HepG2 (cell line): ENCODE data around the gene LAMA5. TPM values are rescaled to one million over a fixed set of nuclear protein-coding genes. Genes with fewer than 3 reads are reported as not detected.

Source experiments
- ARHGAP35 ChIP-seq: sonication (generic); formaldehyde crosslinking; IDR thresholded peaks from 2 replicates; pipeline ENCODE4 v1.9.0; 2022; ENCODE audit warnings: mild to moderate bottlenecking, inconsistent platforms, moderate library complexity, missing genetic modification reagents, borderline replicate concordance
- CCAR2 ChIP-seq: fragments of 200-400 bp; formaldehyde crosslinking; optimal IDR thresholded peaks from 2 replicates; pipeline ENCODE3; 2018; ENCODE audit warnings: low read depth, mild to moderate bottlenecking, low read length, moderate library complexity
- CEBPB ChIP-seq: IDR thresholded peaks from 2 replicates; pipeline ENCODE4 v1.6.1; 2011; ENCODE audit warnings: low read depth, low read length, improper control_type of control experiment, borderline replicate concordance
- GFI1 ChIP-seq: sonication (generic); formaldehyde crosslinking; IDR thresholded peaks from 2 replicates; pipeline ENCODE4 v1.5.0; 2020; ENCODE audit warnings: missing genetic modification reagents, mild to moderate bottlenecking, borderline replicate concordance
- HOXA5 ChIP-seq: sonication (generic); formaldehyde crosslinking; IDR thresholded peaks from 2 replicates; pipeline ENCODE4 v1.4.0; 2020; ENCODE audit warnings: missing genetic modification reagents
- IKZF1 ChIP-seq: fragments of 450-650 bp; IDR thresholded peaks from 2 replicates; pipeline ENCODE4 v1.7.1; 2016
- NBN ChIP-seq: fragments of 450-650 bp; conservative IDR thresholded peaks from 2 replicates; pipeline ENCODE4 v1.6.1; 2017
- NFIC ChIP-seq: IDR thresholded peaks from 2 replicates; pipeline ENCODE4 v1.6.1; 2012; ENCODE audit warnings: mild to moderate bottlenecking, low read length, inconsistent platforms
- NFKB2 ChIP-seq: sonication (generic); formaldehyde crosslinking; IDR thresholded peaks from 2 replicates; pipeline ENCODE4 v1.4.0; 2020; ENCODE audit warnings: missing genetic modification reagents, borderline replicate concordance
- PHF5A ChIP-seq: IDR thresholded peaks from one replicate; pipeline ENCODE4 v1.6.1; 2018; ENCODE audit warnings: low read depth, missing genetic modification reagents; ENCODE audit not compliant: unreplicated experiment
- RARA ChIP-seq: IDR thresholded peaks from 2 replicates; pipeline ENCODE4 v1.6.1; 2016; ENCODE audit warnings: missing genetic modification reagents, missing compliant biosample characterization
- SNAI1 ChIP-seq: sonication (generic); formaldehyde crosslinking; IDR thresholded peaks from 2 replicates; pipeline ENCODE4 v1.5.0; 2020; ENCODE audit warnings: mild to moderate bottlenecking, missing genetic modification reagents, borderline replicate concordance
- TOE1 ChIP-seq: sonication (generic); formaldehyde crosslinking; IDR thresholded peaks from 2 replicates; pipeline ENCODE4 v1.4.0; 2020; ENCODE audit warnings: mild to moderate bottlenecking, missing genetic modification reagents
- ZEB1 ChIP-seq: IDR thresholded peaks from 2 replicates; pipeline ENCODE4 v1.6.1; 2012; ENCODE audit warnings: mild to moderate bottlenecking, low read depth, inconsistent platforms; ENCODE audit not compliant: insufficient replicate concordance
- ZNF224 ChIP-seq: sonication (generic); formaldehyde crosslinking; IDR thresholded peaks from 2 replicates; pipeline ENCODE4 v1.5.0; 2020; ENCODE audit warnings: mild to moderate bottlenecking, missing genetic modification reagents
- ZNF232 ChIP-seq: sonication (generic); formaldehyde crosslinking; IDR thresholded peaks from 2 replicates; pipeline ENCODE4 v1.4.0; 2020; ENCODE audit warnings: missing genetic modification reagents, borderline replicate concordance
- ZNF274 ChIP-seq: sonication (generic); formaldehyde crosslinking; IDR thresholded peaks from 2 replicates; pipeline ENCODE4 v1.5.1; 2020; ENCODE audit warnings: mild to moderate bottlenecking, missing genetic modification reagents
- ZNF3 ChIP-seq: IDR thresholded peaks from 2 replicates; pipeline ENCODE4 v1.7.0; 2017; ENCODE audit warnings: inconsistent platforms
- ZNF652 ChIP-seq: IDR thresholded peaks from 2 replicates; pipeline ENCODE4 v1.6.1; 2016; ENCODE audit warnings: low read depth, borderline replicate concordance
- polyA plus RNA-seq, 8 experiments: library from polyadenylated mRNA; depleted of rRNA in 3 of 8; stranded (reverse) in 7 of 8; unstranded in 1 of 8; fragments of >200 nt; fragmentation: Illumina TruSeq in 4 of 8; extraction: Trizol in 4 of 8; gene quantifications; 2 replicates each; pipeline versions ENCODE4 v1.2.1 to v1.2.3, GENCODE V29; 2011 to 2016; ENCODE audit warnings: low read depth in 4 of 8, missing spikeins in 1 of 8, mixed read lengths in 1 of 8; ENCODE audit not compliant: insufficient read depth in 1 of 8
- total RNA-seq, 5 experiments: library from RNA; depleted of rRNA; stranded (reverse); fragments of >200 nt; fragmentation: Illumina TruSeq; extraction: Trizol; gene quantifications; 2 replicates each; pipeline ENCODE4 v1.2.3, GENCODE V29; 2016; ENCODE audit warnings: low read depth in 1 of 5
- TF ChIP-seq, protein P1 (sequence below): sonication (generic); formaldehyde crosslinking; IDR thresholded peaks from 2 replicates; pipeline ENCODE4 v1.5.1; 2020; ENCODE audit warnings: mild to moderate bottlenecking, moderate library complexity, missing genetic modification reagents
- TF ChIP-seq, protein P2 (sequence below): sonication (generic); formaldehyde crosslinking; IDR thresholded peaks from 2 replicates; pipeline ENCODE4 v1.4.0; 2020; ENCODE audit warnings: mild to moderate bottlenecking, missing genetic modification reagents
- TF ChIP-seq, protein P3 (sequence below): sonication (generic); formaldehyde crosslinking; IDR thresholded peaks from 2 replicates; pipeline ENCODE4 v1.8.1; 2023; ENCODE audit warnings: mild to moderate bottlenecking, missing genetic modification reagents
- TF ChIP-seq, protein P4 (sequence below): sonication (generic); formaldehyde crosslinking; IDR thresholded peaks from 2 replicates; pipeline ENCODE4 v1.4.0; 2020; ENCODE audit warnings: mild to moderate bottlenecking, missing genetic modification reagents

The LAMA5 gene
- total and polyA plus RNA-seq, 2 of the 13 experiments (the other 11 are each of a cell fraction or from before 2014, with no cell fraction given) = 21.0 to 44.7 TPM

DNA sequence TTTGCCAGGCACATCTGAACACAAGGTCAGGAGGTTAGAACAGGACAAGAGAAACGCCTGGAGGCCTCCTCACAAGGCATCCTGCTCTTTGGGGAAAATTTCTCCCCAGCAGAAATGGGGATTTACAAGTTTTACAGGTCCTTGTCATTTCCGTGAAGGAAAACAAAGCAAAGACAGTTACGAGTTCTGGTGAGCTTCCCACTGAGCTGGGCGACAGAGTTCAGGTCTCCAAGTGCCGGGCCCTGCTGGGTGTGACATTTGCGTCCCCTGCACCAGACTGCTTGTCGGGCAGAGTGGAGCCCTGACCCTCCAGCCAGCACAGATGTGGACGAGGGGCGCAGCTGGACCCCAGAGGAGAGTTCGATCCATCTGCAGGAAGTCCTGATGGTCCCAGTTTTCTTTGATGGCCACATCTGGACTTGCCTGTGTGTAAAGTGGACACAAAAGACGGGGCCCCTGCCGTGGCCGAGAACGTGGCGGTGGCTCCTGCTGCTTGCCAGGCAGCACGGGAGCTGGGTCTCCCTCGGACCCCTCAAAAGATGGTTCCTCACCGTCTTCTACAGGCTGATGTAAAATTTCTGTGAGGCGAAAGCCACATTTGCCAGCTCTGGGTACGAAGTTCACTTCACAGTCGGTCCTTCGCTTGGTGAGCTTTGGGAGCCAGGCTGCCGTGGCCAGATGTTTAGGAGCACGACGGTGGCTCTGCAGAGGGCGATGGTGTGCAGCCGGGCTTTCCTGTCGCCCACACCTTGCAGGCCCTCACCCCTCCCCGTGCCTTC lies 69.5 kb downstream of the LAMA5 start (continued):
- TF ChIP-seq, protein P1, sequence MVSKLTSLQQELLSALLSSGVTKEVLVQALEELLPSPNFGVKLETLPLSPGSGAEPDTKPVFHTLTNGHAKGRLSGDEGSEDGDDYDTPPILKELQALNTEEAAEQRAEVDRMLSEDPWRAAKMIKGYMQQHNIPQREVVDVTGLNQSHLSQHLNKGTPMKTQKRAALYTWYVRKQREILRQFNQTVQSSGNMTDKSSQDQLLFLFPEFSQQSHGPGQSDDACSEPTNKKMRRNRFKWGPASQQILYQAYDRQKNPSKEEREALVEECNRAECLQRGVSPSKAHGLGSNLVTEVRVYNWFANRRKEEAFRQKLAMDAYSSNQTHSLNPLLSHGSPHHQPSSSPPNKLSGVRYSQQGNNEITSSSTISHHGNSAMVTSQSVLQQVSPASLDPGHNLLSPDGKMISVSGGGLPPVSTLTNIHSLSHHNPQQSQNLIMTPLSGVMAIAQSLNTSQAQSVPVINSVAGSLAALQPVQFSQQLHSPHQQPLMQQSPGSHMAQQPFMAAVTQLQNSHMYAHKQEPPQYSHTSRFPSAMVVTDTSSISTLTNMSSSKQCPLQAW (CRISPR knock-in tag) = no peak
- no peak for TF ChIP-seq ZEB1
- no peak for TF ChIP-seq IKZF1
- TF ChIP-seq CCAR2 = no peak
- no peak for TF ChIP-seq ZNF3
- no peak for TF ChIP-seq ZNF274 (CRISPR knock-in tag)
- peak; percentile 69; the same call in 1 of the 2 replicates for TF ChIP-seq NFKB2 (CRISPR knock-in tag)
- TF ChIP-seq, protein P2, sequence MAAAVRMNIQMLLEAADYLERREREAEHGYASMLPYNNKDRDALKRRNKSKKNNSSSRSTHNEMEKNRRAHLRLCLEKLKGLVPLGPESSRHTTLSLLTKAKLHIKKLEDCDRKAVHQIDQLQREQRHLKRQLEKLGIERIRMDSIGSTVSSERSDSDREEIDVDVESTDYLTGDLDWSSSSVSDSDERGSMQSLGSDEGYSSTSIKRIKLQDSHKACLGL (CRISPR knock-in tag) = no peak
- TF ChIP-seq TOE1 = no peak
- TF ChIP-seq CEBPB = no peak
- TF ChIP-seq NBN = no peak
- TF ChIP-seq ZNF232 (CRISPR knock-in tag) = 0 out of 2 replicates have a peak, but pooled peaks have one; percentile 59
- no peak for TF ChIP-seq ZNF652 (CRISPR knock-in tag)
- TF ChIP-seq ZNF224 (CRISPR knock-in tag) = no peak
- TF ChIP-seq GFI1 (CRISPR knock-in tag) = no peak
- no peak for TF ChIP-seq PHF5A (CRISPR knock-in tag)
- TF ChIP-seq RARA (CRISPR knock-in tag) = no peak
- TF ChIP-seq, protein P3, sequence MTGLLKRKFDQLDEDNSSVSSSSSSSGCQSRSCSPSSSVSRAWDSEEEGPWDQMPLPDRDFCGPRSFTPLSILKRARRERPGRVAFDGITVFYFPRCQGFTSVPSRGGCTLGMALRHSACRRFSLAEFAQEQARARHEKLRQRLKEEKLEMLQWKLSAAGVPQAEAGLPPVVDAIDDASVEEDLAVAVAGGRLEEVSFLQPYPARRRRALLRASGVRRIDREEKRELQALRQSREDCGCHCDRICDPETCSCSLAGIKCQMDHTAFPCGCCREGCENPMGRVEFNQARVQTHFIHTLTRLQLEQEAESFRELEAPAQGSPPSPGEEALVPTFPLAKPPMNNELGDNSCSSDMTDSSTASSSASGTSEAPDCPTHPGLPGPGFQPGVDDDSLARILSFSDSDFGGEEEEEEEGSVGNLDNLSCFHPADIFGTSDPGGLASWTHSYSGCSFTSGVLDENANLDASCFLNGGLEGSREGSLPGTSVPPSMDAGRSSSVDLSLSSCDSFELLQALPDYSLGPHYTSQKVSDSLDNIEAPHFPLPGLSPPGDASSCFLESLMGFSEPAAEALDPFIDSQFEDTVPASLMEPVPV (CRISPR knock-in tag) = no peak
- no peak for TF ChIP-seq ARHGAP35 (CRISPR knock-in tag)
- TF ChIP-seq, protein P4, sequence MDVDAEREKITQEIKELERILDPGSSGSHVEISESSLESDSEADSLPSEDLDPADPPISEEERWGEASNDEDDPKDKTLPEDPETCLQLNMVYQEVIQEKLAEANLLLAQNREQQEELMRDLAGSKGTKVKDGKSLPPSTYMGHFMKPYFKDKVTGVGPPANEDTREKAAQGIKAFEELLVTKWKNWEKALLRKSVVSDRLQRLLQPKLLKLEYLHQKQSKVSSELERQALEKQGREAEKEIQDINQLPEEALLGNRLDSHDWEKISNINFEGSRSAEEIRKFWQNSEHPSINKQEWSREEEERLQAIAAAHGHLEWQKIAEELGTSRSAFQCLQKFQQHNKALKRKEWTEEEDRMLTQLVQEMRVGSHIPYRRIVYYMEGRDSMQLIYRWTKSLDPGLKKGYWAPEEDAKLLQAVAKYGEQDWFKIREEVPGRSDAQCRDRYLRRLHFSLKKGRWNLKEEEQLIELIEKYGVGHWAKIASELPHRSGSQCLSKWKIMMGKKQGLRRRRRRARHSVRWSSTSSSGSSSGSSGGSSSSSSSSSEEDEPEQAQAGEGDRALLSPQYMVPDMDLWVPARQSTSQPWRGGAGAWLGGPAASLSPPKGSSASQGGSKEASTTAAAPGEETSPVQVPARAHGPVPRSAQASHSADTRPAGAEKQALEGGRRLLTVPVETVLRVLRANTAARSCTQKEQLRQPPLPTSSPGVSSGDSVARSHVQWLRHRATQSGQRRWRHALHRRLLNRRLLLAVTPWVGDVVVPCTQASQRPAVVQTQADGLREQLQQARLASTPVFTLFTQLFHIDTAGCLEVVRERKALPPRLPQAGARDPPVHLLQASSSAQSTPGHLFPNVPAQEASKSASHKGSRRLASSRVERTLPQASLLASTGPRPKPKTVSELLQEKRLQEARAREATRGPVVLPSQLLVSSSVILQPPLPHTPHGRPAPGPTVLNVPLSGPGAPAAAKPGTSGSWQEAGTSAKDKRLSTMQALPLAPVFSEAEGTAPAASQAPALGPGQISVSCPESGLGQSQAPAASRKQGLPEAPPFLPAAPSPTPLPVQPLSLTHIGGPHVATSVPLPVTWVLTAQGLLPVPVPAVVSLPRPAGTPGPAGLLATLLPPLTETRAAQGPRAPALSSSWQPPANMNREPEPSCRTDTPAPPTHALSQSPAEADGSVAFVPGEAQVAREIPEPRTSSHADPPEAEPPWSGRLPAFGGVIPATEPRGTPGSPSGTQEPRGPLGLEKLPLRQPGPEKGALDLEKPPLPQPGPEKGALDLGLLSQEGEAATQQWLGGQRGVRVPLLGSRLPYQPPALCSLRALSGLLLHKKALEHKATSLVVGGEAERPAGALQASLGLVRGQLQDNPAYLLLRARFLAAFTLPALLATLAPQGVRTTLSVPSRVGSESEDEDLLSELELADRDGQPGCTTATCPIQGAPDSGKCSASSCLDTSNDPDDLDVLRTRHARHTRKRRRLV = no peak
- no peak for TF ChIP-seq NFIC
- no peak for TF ChIP-seq HOXA5 (CRISPR knock-in tag)
- TF ChIP-seq SNAI1 (CRISPR knock-in tag) = no peak
